Measurements from ENCODE around the gene F13A1. TPM values are rescaled to one million over a fixed set of nuclear protein-coding genes. Genes with fewer than 3 reads are reported as not detected.

Gene F13A1
- total and polyA plus RNA-seq, 3 experiments from 2014 or later, result 0.16 to 0.51 (median 0.42) TPM

- H3K4me1 Mint-ChIP-seq, result no peaks in the 10 kb centered on the region
- H3K27ac ChIP-seq (ENCODE audit: low read depth, low read length), result no peak overlapping the region
Observed at GRCh38 chr6:6283746-6284145, 36.7 kb downstream of the F13A1 start.

GRCh38 chr6:6282716-6283115 lies 37.7 kb downstream of the F13A1 start:
- Mint-ChIP-seq H3K9me3 (no peaks in the 10 kb centered on the region), H3K4me1 (no peaks in the 10 kb centered on the region), H3K27ac (no peak overlapping the region), H3K4me3 (no peak overlapping the region), H3K36me3 (no peaks in the 10 kb centered on the region), H3K27me3 (peaks cover 7 to 13% of the 10 kb centered on the region in 2 donors)
- DNase-seq, result no peak
- H3K27me3 ChIP-seq (ENCODE audit: insufficient read depth, low read length, poor library complexity, severe bottlenecking), result no peaks in the 10 kb centered on the region
- no peaks in the 10 kb centered on the region for H3K9me3 ChIP-seq (ENCODE audit: low read length)
- CTCF ChIA-PET, result no interaction called here
- POLR2A ChIA-PET, result no interaction called here
- no peak overlapping the region for H3K4me3 ChIP-seq (ENCODE audit: low read length)
- no peaks in the 10 kb centered on the region for H3K4me1 ChIP-seq (ENCODE audit: insufficient read depth, low read length)
- H3K27ac ChIP-seq (ENCODE audit: low read depth, low read length), result no peak overlapping the region
- no peaks in the 10 kb centered on the region for H3K36me3 ChIP-seq (ENCODE audit: insufficient read depth, low read length)

More at GRCh38 chr6:6283746-6284145, 36.7 kb downstream of the F13A1 start:
- Histone ChIP-seq H3K4me3 (ENCODE audit: low read length) (no peak overlapping the region), H3K27me3 (ENCODE audit: insufficient read depth, low read length, poor library complexity, severe bottlenecking) (no peaks in the 10 kb centered on the region), H3K36me3 (ENCODE audit: insufficient read depth, low read length) (no peaks in the 10 kb centered on the region), H3K4me1 (ENCODE audit: insufficient read depth, low read length) (no peaks in the 10 kb centered on the region), H3K9me3 (ENCODE audit: low read length) (no peaks in the 10 kb centered on the region)
- H3K27me3 Mint-ChIP-seq, result peaks cover 3 to 8% of the 10 kb centered on the region in 2 donors
- H3K27ac Mint-ChIP-seq, result no peak overlapping the region
- ChIA-PET CTCF (no interaction called here), POLR2A (no interaction called here)
- H3K4me3 Mint-ChIP-seq, result no peak overlapping the region
- no peaks in the 10 kb centered on the region for H3K9me3 Mint-ChIP-seq
- DNase-seq, result no peak
- H3K36me3 Mint-ChIP-seq, result no peaks in the 10 kb centered on the region

- ChIA-PET CTCF (no interaction called here), POLR2A (no interaction called here)
- no peaks in the 10 kb centered on the region for H3K36me3 ChIP-seq (ENCODE audit: insufficient read depth, low read length)
- H3K27me3 ChIP-seq (ENCODE audit: insufficient read depth, low read length, poor library complexity, severe bottlenecking), result no peaks in the 10 kb centered on the region
- H3K27ac ChIP-seq (ENCODE audit: low read depth, low read length), result no peak overlapping the region
- Mint-ChIP-seq H3K27me3 (peaks cover 10 to 32% of the 10 kb centered on the region in 2 donors), H3K9me3 (peaks cover 0 to 3% (median 0%) of the 10 kb centered on the region in 5 donors), H3K27ac (no peak overlapping the region), H3K36me3 (no peaks in the 10 kb centered on the region), H3K4me3 (no peak overlapping the region), H3K4me1 (no peaks in the 10 kb centered on the region)
- no peaks in the 10 kb centered on the region for H3K9me3 ChIP-seq (ENCODE audit: low read length)
- no peaks in the 10 kb centered on the region for H3K4me1 ChIP-seq (ENCODE audit: insufficient read depth, low read length)
- H3K4me3 ChIP-seq (ENCODE audit: low read length), result no peak overlapping the region
- no peak for DNase-seq
Observed at GRCh38 chr6:6277413-6277812, 43.0 kb downstream of the F13A1 start.

DNA sequence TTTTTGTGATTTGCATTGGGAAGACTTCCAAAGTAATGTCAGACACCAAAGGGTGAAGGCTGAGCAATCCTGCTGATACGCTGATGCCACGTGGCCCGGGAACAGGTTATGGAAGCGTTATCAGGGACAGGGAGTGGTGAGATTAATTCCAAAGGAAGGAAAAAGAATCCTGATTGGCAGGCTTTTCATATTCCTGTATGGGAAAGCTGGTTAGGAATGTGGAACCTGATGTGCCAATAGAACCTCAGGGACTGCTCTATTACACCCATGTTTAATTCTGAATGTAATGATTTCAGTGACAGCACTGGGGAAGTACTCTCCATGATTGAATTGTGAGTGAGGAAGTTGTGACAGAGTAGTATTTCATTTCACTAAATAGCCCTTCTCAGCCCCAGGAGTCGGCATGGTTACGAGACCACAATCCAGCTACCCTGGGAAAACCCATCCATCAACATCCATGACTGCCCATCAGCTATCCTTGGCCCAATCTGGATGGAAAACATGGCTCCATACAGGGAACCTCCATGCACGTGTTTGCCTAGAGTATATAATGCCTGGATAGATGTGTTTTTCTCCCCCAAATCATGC lies 49.4 kb downstream of the F13A1 start:
- no peaks in the 10 kb centered on the region for H3K4me1 Mint-ChIP-seq
- Histone ChIP-seq H3K27ac (ENCODE audit: low read depth, low read length) (no peak overlapping the region), H3K27me3 (ENCODE audit: insufficient read depth, low read length, poor library complexity, severe bottlenecking) (no peaks in the 10 kb centered on the region), H3K4me1 (ENCODE audit: insufficient read depth, low read length) (no peaks in the 10 kb centered on the region), H3K4me3 (ENCODE audit: low read length) (no peak overlapping the region), H3K9me3 (ENCODE audit: low read length) (no peaks in the 10 kb centered on the region), H3K36me3 (ENCODE audit: insufficient read depth, low read length) (no peaks in the 10 kb centered on the region)
- POLR2A ChIA-PET, result no interaction called here
- H3K27me3 Mint-ChIP-seq, result peaks cover 17 to 45% of the 10 kb centered on the region in 2 donors
- H3K9me3 Mint-ChIP-seq, result peaks cover 0 to 12% (median 5%) of the 10 kb centered on the region in 5 donors
- CTCF ChIA-PET, result no interaction called here
- no peak overlapping the region for H3K4me3 Mint-ChIP-seq
- H3K27ac Mint-ChIP-seq, result no peak overlapping the region
- no peaks in the 10 kb centered on the region for H3K36me3 Mint-ChIP-seq
- DNase-seq, result no peak

- no peaks in the 10 kb centered on the region for H3K27me3 ChIP-seq (ENCODE audit: insufficient read depth, low read length, poor library complexity, severe bottlenecking)
- no peaks in the 10 kb centered on the region for H3K36me3 ChIP-seq (ENCODE audit: insufficient read depth, low read length)
- no peak overlapping the region for H3K27ac ChIP-seq (ENCODE audit: low read depth, low read length)
- H3K36me3 Mint-ChIP-seq, result no peaks in the 10 kb centered on the region
- no peak overlapping the region for H3K4me3 ChIP-seq (ENCODE audit: low read length)
- CTCF ChIA-PET, result no interaction called here
- H3K27me3 Mint-ChIP-seq, result peaks cover 4 to 6% of the 10 kb centered on the region in 2 donors
- POLR2A ChIA-PET, result no interaction called here
- no peaks in the 10 kb centered on the region for H3K4me1 ChIP-seq (ENCODE audit: insufficient read depth, low read length)
- no peaks in the 10 kb centered on the region for H3K9me3 Mint-ChIP-seq
- H3K4me3 Mint-ChIP-seq, result no peak overlapping the region
- no peak for DNase-seq
- no peaks in the 10 kb centered on the region for H3K9me3 ChIP-seq (ENCODE audit: low read length)
- H3K4me1 Mint-ChIP-seq, result no peaks in the 10 kb centered on the region
- H3K27ac Mint-ChIP-seq, result no peak overlapping the region
Observed at GRCh38 chr6:6260196-6260722, 60.2 kb downstream of the F13A1 start.

- H3K27me3 Mint-ChIP-seq, result peaks cover 0 to 11% of the 10 kb centered on the region in 2 donors
- H3K36me3 Mint-ChIP-seq, result no peaks in the 10 kb centered on the region
- ChIA-PET CTCF (no interaction called here), POLR2A (no interaction called here)
- no peaks in the 10 kb centered on the region for H3K27me3 ChIP-seq (ENCODE audit: insufficient read depth, low read length, poor library complexity, severe bottlenecking)
- no peak for DNase-seq
- H3K27ac Mint-ChIP-seq, result no peak overlapping the region
- no peaks in the 10 kb centered on the region for H3K4me1 ChIP-seq (ENCODE audit: insufficient read depth, low read length)
- H3K27ac ChIP-seq (ENCODE audit: low read depth, low read length), result no peak overlapping the region
- H3K4me3 Mint-ChIP-seq, result no peak overlapping the region
- H3K4me3 ChIP-seq (ENCODE audit: low read length), result no peak overlapping the region
- H3K9me3 ChIP-seq (ENCODE audit: low read length), result no peaks in the 10 kb centered on the region
- no peaks in the 10 kb centered on the region for H3K9me3 Mint-ChIP-seq
- H3K4me1 Mint-ChIP-seq, result no peaks in the 10 kb centered on the region
- no peaks in the 10 kb centered on the region for H3K36me3 ChIP-seq (ENCODE audit: insufficient read depth, low read length)
Observed at GRCh38 chr6:6256886-6257285, 63.6 kb downstream of the F13A1 start.

- Histone ChIP-seq H3K4me1 (ENCODE audit: insufficient read depth, low read length) (no peaks in the 10 kb centered on the region), H3K27ac (ENCODE audit: low read depth, low read length) (no peak overlapping the region), H3K36me3 (ENCODE audit: insufficient read depth, low read length) (no peaks in the 10 kb centered on the region), H3K27me3 (ENCODE audit: insufficient read depth, low read length, poor library complexity, severe bottlenecking) (no peaks in the 10 kb centered on the region), H3K9me3 (ENCODE audit: low read length) (no peaks in the 10 kb centered on the region), H3K4me3 (ENCODE audit: low read length) (no peak overlapping the region)
- ChIA-PET POLR2A (no interaction called here), CTCF (no interaction called here)
- Mint-ChIP-seq H3K4me1 (no peaks in the 10 kb centered on the region), H3K9me3 (no peaks in the 10 kb centered on the region), H3K27me3 (peaks cover 3 to 17% of the 10 kb centered on the region in 2 donors), H3K4me3 (no peak overlapping the region), H3K36me3 (no peaks in the 10 kb centered on the region), H3K27ac (no peak overlapping the region)
- DNase-seq, result no peak
Observed at GRCh38 chr6:6256259-6256658, 64.2 kb downstream of the F13A1 start.

DNA sequence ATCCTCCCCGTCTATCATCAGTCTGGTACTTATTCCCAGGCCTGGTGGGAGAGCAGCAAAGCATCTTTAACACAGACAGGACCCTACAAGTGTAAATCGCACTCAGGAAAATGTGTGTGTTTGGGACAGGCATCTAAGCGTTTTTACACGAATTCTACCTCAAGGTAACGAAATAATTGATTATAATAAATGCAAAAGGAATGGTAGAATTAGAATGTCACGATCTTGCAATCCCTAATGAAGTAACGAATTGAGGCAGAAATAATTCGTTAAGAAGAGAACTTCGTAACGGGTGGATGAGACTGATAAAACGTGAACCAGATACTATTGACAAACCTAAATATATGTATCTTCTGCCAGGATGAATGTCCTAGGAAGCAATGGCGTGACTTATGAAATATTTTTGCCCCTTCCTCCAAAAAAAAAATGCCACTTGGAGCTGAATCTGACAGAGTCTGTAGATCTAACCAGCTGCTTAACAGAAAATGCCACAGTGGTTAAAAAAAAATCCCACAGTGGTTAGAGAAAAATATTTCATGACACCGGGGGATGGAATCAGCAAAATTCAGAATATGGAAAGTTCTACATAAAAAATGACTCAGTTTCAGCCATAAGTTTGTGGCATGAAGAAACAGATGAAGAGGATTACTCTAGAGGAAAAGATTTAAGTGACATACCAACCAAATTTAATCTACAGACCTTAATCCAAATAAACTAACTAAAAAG lies 68.7 kb downstream of the F13A1 start:
- Histone ChIP-seq H3K4me1 (ENCODE audit: insufficient read depth, low read length) (no peaks in the 10 kb centered on the region), H3K36me3 (ENCODE audit: insufficient read depth, low read length) (no peaks in the 10 kb centered on the region), H3K4me3 (ENCODE audit: low read length) (no peak overlapping the region), H3K27ac (ENCODE audit: low read depth, low read length) (no peak overlapping the region), H3K27me3 (ENCODE audit: insufficient read depth, low read length, poor library complexity, severe bottlenecking) (no peaks in the 10 kb centered on the region), H3K9me3 (ENCODE audit: low read length) (no peaks in the 10 kb centered on the region)
- ChIA-PET CTCF (no interaction called here), POLR2A (no interaction called here)
- H3K27me3 Mint-ChIP-seq, result peaks cover 18 to 55% of the 10 kb centered on the region in 2 donors
- no peak overlapping the region for H3K4me3 Mint-ChIP-seq
- peak overlapping the region in 1 of 8 donors; percentile 9 for H3K27ac Mint-ChIP-seq
- H3K9me3 Mint-ChIP-seq, result no peaks in the 10 kb centered on the region
- DNase-seq, result no peak
- no peaks in the 10 kb centered on the region for H3K4me1 Mint-ChIP-seq
- no peaks in the 10 kb centered on the region for H3K36me3 Mint-ChIP-seq
